GM19043 (cell line): ENCODE results near the gene R3HDM2.

ENCODE experiments used
- ATAC-seq: cut with Tn5 transposase; IDR thresholded peaks from one replicate; pipeline ENCODE4 v1.9.1; 2021; ENCODE audit warnings: low read depth; ENCODE audit not compliant: unreplicated experiment

R3HDM2 gene

DNA sequence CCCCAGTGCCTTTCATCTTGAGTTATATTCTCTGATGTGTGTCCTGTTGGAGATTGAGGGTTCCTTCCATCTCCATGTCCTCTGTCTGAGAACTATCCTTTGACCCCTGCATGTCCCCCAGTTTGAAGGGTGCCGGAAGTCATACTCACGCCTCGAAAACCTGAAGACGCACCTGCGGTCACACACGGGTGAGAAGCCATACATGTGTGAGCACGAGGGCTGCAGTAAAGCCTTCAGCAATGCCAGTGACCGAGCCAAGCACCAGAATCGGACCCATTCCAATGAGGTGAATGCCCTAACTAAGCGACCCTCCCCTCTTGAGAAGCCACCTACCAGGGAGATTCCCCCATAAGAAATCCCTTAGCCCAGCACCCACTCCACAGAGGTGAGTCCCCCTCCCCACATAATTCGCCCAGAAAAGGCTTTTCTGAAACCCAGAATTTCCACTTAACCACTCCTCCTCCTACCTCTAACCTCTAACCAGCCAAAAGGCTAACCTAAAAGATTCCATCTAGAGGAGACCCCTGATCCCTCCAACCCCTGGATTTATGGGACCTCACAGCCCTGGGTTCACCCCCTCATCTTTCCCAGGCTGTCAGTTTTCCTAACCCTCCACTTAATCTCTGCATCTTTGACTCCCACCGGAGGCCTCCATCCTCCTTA, 36.5 kb upstream of the R3HDM2 start:
- ATAC-seq, result no peak

DNA sequence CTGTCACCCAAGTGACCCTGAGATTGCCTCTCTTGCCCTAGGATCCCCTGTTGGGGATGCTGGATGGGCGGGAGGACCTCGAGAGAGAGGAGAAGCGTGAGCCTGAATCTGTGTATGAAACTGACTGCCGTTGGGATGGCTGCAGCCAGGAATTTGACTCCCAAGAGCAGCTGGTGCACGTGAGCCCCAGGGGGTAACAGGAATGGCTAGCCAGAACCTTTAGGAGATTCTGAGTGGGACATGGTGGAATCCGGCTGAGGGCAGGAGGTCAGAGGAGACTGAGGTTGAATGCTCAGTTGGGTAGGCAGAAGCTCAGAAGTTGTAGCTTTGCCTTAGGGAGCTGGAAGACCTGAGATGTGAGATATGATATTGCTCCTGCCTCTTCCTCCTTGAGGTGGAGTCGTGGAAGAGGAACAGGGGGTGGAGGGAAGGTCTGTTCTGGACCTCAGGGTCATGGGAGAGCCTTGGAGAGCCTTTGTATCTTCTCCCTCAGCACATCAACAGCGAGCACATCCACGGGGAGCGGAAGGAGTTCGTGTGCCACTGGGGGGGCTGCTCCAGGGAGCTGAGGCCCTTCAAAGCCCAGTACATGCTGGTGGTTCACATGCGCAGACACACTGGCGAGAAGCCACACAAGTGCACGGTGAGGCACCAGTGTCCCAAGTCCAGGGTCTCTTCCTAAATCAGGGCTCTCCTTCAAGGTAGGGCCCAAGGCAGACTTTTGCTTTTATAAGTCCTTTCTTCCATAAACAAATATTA, 35.1 kb upstream of the R3HDM2 start:
- no peak for ATAC-seq

DNA sequence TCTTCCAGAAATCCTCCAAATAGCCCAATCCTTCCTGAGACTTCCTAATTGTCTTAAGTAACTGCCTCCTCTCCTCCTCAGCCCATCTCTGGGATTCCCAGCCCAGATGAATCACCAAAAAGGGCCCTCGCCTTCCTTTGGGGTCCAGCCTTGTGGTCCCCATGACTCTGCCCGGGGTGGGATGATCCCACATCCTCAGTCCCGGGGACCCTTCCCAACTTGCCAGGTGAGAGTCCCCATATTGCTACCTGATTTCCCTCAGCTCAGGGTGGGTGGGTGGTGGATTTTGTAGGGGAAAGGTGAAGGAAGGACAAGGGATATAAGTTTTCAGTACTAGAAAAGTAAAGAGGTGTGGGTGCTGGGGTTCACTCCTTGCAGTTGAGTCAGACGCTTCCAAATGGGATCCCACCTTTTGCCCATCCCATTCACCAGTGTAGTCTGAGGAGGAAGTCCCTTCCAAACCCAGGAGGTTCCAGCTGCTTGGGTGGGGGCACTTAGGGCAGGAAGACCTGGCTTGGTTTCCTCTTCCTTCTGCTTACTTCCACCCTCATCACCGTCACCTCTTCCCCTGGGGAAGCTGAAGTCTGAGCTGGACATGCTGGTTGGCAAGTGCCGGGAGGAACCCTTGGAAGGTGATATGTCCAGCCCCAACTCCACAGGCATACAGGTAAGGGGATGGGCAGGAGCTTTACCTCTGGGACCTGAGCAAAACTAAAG, 34.3 kb upstream of the R3HDM2 start:
- ATAC-seq, result no peak

- ATAC-seq, result no peak
Observed at GRCh38 chr12:57464569-57464968, 33.7 kb upstream of the R3HDM2 start.

- ATAC-seq, result no peak
Observed at GRCh38 chr12:57462912-57463253, 32.0 kb upstream of the R3HDM2 start.

- peak; percentile 68 for ATAC-seq
Observed at GRCh38 chr12:57462251-57462911, 31.5 kb upstream of the R3HDM2 start.

- ATAC-seq, result no peak
Observed at GRCh38 chr12:57461917-57462250, 31.0 kb upstream of the R3HDM2 start.

DNA sequence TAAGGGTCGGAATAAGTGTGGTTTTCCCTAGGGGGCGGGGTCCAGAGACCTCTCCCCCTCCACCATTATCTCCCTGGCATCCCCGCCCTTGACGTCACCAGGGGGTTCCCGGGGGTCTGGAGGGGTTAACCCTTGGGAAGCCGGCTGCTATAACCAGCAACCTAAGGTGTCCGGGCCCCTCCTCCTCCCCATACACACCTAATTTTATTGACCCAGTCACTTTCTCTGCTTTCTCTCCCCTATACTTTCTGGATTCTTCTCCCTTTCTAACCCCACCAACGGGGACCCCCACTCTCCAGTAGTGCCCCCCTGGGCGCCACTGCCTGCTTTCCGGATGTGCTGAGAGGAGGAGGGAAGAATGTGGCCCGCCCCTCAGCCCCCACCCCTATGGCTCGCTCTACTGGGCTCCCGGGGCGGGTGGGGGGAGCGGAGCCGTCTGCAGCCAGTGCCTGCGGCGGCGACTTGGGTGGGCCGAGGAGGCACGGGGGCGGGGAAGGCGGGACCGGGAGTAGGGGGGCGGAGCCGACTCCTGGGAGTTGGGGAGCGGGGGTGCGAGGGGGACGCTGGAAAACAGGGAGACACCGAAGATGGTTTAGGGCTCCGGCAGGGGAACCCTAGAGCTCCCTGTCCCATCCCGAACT, 30.6 kb upstream of the R3HDM2 start:
- no peak for ATAC-seq

DNA sequence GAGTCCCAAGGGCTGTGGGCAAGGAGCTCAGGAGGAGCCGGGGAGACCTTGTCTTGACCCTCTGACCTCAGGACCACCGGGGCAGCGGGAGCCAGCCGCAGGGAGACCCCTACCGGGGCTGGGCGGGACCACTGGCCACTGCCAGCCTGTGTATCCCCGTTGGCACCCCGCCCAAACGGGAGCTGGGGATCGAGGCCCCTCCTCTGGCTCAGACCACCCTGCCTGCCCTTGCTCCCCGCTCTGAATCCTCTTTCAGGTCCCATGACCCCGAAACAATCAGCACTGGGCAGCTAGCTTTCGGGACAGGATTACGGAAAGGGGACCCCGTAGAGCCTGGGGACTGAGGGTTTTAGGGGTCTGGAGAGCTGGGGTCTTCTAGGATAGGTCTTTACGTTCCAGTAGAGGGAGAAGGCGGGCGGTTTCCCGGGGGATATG, 30.0 kb upstream of the R3HDM2 start:
- no peak for ATAC-seq

GRCh38 chr12:57460468-57460784, 29.6 kb upstream of the R3HDM2 start:
- ATAC-seq, result no peak

DNA sequence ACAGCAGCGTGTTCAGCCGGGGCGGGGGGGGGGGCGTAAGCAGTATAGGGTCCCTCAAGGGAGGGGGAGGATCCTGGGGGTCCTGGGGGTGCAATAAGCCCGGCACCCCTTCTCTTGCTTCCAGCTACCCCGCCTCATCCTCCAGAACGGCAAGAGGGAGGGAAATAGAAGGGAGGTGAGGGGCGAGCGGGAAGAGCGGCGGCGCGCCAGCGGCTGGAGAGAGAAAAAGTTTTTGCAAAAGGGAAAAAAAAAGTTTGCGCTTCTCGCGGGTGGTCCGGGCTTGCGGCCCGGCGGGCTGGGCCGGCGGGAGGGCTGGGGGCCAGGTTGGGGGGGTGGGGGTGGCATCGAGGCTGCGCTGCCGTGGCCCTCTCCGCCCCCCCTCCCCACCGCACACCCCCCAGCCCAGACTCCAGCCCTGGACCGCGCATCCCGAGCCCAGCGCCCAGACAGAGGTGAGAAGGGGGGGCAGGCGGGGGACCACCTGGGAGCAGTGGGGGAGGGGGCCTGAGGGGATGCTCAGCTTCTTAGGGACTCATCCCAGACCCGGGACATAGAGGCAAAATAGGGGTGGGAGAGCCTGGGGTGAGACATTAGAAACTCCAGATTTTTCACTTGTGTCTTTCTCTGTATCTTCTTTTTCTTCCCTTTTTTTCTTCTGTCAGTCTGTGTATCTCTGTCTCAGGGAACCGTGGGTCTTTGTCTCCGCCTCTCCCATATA, 29.1 kb upstream of the R3HDM2 start, which contains the start of gene GLI1:
Gene GLI1 (plus strand): TSS at position 36 of the 718 bp plus-strand sequence. CDS start 3,907 bp downstream, outside the sequence.
- ATAC-seq, result no peak

DNA sequence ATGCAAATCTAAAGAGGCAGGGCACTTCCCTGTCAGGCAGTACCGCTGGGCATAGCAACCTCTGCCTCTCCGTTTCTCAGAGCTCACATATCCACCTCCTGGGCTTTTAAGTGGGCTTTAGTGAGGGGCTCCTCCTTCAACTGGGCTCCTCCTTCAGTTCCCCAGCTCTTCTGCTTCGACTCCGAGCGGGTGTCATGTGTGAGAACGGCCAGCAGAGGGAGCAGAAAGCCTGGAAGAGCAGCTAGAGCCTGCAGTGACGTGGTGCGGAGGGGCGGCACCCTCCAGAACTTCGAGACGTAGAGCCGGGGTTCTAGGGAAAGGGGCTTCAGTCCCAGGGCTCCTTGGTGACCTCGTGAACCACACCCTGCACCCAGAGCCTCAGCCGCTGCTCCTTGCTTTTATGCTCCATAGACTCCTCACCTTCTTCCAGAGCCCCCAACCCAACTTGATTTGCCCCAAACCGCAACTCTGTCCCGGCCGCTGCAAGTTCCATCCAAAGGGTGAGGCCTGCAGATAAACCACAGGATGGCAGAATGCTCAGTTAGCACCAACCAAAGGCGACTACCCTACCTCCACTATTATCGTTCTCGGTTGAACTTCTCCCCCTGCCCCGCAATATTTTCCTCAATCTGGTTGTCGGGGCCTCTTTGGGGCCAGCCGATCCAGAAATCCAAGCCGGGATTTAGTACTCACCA, 28.4 kb upstream of the R3HDM2 start:
- ATAC-seq, result peak; percentile 49

- no peak for ATAC-seq
Observed at GRCh38 chr12:57458665-57459054, 27.8 kb upstream of the R3HDM2 start.

DNA sequence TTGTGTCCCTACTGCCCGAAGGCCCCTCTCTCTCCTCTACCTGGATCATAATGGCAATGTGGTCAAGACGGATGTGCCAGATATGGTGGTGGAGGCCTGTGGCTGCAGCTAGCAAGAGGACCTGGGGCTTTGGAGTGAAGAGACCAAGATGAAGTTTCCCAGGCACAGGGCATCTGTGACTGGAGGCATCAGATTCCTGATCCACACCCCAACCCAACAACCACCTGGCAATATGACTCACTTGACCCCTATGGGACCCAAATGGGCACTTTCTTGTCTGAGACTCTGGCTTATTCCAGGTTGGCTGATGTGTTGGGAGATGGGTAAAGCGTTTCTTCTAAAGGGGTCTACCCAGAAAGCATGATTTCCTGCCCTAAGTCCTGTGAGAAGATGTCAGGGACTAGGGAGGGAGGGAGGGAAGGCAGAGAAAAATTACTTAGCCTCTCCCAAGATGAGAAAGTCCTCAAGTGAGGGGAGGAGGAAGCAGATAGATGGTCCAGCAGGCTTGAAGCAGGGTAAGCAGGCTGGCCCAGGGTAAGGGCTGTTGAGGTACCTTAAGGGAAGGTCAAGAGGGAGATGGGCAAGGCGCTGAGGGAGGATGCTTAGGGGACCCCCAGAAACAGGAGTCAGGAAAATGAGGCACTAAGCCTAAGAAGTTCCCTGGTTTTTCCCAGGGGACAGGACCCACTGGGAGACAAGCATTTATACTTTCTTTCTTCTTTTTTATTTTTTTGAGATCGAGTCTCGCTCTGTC, 26.1 kb upstream of the R3HDM2 start:
- no peak for ATAC-seq

DNA sequence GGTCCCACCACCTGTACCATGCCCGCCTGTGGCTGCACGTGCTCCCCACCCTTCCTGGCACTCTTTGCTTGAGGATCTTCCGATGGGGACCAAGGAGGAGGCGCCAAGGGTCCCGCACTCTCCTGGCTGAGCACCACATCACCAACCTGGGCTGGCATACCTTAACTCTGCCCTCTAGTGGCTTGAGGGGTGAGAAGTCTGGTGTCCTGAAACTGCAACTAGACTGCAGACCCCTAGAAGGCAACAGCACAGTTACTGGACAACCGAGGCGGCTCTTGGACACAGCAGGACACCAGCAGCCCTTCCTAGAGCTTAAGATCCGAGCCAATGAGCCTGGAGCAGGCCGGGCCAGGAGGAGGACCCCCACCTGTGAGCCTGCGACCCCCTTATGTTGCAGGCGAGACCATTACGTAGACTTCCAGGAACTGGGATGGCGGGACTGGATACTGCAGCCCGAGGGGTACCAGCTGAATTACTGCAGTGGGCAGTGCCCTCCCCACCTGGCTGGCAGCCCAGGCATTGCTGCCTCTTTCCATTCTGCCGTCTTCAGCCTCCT, 25.4 kb upstream of the R3HDM2 start:
- no peak for ATAC-seq

DNA sequence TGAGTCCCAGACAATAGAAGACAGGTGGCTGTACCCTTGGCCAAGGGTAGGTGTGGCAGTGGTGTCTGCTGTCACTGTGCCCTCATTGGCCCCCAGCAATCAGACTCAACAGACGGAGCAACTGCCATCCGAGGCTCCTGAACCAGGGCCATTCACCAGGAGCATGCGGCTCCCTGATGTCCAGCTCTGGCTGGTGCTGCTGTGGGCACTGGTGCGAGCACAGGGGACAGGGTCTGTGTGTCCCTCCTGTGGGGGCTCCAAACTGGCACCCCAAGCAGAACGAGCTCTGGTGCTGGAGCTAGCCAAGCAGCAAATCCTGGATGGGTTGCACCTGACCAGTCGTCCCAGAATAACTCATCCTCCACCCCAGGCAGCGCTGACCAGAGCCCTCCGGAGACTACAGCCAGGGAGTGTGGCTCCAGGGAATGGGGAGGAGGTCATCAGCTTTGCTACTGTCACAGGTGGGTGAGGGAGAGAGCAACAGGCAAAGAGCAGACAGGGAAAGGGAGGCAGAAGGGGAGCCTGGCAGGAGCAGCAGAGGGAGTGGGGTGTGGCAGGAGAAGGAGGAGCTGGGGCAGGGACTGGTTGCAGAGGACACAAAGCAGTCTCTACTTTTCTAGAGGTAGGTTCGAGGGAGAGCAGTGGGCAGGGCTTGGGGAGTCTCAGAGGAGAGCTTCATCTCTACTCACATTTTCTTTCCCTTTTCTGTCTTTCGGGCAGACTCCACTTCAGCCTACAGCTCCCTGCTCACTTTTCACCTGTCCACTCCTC, 24.7 kb upstream of the R3HDM2 start:
- no peak for ATAC-seq

GRCh38 chr12:57454566-57455373, 23.9 kb upstream of the R3HDM2 start, which contains the start of gene INHBE:
Gene INHBE (plus strand): TSS chr12:57455307. CDS start chr12:57455537, 230 bp downstream.
- no peak for ATAC-seq
